Lower leg skin (tissue), 3 donors: ENCODE data around the gene TBX2.

Experiments used
- CTCF ChIP-seq, 3 donors: fragments of 450-650 bp; IDR thresholded peaks; one replicate each; pipeline ENCODE4 v1.5.1; 2016; ENCODE audit warnings: antibody characterized with exemption in 3 of 3, mild to moderate bottlenecking in 3 of 3, moderate library complexity in 2 of 3
- POLR2A ChIP-seq, 2 donors: fragments of 450-650 bp; IDR thresholded peaks; one replicate each; pipeline ENCODE4 v1.6.1; 2016 to 2017; ENCODE audit warnings: antibody characterized with exemption in 2 of 2, mild to moderate bottlenecking in 1 of 2, moderate library complexity in 1 of 2

- TF ChIP-seq CTCF (IDR thresholded peaks at IDR 0.05) (no peak), POLR2A (IDR thresholded peaks at IDR 0.05) (no peak)
These were observed 24.5 kb downstream of the TBX2 start for GRCh38 chr17:61423967-61424649.
